Non-pigmented ciliary epithelial cell (primary cell): ENCODE results near the gene RPL32.
"Not testable (repeated sequence)": the region's sequence is repeated elsewhere in the genome, so short reads cannot be mapped to it uniquely, and the experiment has no call there.

Source experiments
- DNase-seq: peaks from one replicate; pipeline ENCODE4 v3.0.0-alpha.2; 2010; ENCODE audit warnings: low read depth

The RPL32 gene

DNA sequence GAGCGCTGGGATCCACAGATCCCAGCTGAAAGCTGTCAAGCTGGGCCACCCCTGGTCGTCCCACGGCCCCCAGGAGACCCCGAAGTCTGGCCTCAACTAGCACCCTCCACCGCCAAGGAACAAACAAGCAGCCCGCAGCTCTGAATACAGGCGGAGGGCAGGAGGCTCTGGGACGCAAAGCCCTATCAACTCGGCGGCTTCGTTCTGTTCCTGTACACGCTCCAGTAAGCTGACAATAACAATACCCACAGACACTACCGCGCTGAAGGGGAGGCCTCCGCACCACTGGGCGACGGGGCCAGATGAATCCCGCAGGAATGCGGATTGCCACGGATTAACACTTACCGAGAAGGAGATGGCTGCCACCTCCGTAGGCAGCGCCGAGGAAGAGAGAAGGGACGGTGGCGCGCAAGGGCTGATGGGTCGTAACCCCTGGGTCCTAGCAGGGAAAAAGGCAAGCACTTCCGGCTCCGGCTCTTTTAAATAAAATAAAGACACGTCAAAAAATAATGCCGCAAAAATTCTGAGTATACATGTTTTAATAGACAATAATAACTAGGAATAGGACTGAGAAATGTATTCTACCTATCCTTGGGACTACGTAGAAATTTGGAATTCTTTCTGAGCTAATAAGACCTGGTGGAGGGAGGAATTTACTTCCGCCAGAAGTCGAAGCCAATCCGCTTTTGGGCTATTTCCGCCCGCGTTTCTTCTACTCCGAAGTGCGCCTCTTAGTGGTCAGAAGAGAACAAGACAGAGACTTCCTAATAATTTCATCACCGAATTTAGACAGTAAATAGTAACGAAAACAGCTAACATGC, at the start of gene RPL32:
Gene RPL32 (minus strand): TSS at position 417 of the 821 bp plus-strand sequence. CDS start 1,328 bp downstream, outside the sequence.
- peak; percentile 88 for DNase-seq

DNA sequence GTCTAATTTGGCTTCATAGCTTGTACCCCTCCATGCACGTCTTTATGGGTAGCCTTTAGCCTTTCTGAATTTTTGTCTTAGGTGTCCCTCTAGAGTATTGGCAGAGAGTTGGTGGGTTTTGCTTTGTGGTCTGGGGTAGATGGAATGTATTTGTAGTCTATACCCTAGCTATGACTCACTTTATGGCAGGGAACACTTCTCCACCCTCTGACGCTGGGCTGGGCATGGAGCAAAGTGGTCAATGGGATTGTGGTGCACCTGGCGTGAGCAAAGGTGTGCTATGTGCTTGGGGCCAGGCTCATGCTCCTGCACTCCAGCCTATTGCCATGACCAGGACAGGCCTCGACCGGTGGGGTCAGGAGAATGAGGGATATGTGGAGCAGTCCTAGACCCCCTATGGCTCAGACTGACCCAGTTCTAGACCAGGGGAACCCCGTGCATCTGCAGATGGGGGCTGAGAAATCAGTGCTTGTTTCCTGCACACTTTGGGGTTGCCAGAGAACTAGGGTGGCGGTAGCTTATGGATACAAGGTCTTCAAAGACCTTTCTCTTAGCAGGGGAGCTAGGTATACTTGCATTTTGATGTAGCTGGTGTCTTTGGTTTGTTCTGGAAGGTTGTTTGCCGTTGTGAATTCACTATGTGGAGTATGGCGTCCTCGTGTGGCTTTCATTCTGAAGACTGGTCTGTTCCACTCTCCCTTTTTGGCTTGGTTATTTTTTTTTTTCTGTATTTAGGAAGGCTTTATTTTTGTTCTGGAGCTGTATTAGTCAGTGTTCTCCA, 49.4 kb upstream of the RPL32 start:
- DNase-seq: no peak

GRCh38 chr3:12886736-12887135, 45.4 kb upstream of the RPL32 start:
- no peak for DNase-seq

- DNase-seq: no peak
These were observed 44.8 kb upstream of the RPL32 start for GRCh38 chr3:12886106-12886679.

GRCh38 chr3:12885583-12885930, 44.2 kb upstream of the RPL32 start:
- no peak for DNase-seq

- DNase-seq: no peak
These were observed 43.6 kb upstream of the RPL32 start for GRCh38 chr3:12884790-12885582.

- DNase-seq: no peak
These were observed 42.9 kb upstream of the RPL32 start for GRCh38 chr3:12884186-12884680.

- no peak for DNase-seq
These were observed 41.3 kb upstream of the RPL32 start for GRCh38 chr3:12882336-12883310.

GRCh38 chr3:12881858-12882257, 40.5 kb upstream of the RPL32 start:
- DNase-seq: not testable (repeated sequence)

GRCh38 chr3:12879191-12879815, 37.9 kb upstream of the RPL32 start:
- no peak for DNase-seq

- not testable (repeated sequence) for DNase-seq
These were observed 37.4 kb upstream of the RPL32 start for GRCh38 chr3:12878758-12879157.

DNA sequence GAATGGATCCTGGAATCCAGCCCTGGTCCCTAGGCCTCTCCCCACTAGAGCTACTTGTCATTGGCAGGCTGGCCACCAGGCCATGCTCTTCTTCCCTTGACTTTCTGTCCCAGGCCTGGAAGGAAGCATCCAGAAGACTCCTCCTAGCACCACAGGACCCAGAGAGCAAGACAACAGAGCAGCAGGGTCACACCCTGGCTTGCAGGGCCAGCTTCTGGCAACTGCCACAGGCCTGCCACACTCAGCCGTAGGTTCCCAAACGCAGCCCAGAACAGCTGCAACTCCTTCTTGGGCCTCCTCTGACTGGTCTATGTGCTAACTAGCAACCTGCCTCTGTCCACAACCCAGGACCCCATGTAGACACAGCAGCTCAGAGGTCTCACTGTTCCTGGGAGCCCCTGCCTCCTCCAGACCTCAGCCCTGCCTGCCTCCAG, 36.8 kb upstream of the RPL32 start:
- DNase-seq: no peak

DNA sequence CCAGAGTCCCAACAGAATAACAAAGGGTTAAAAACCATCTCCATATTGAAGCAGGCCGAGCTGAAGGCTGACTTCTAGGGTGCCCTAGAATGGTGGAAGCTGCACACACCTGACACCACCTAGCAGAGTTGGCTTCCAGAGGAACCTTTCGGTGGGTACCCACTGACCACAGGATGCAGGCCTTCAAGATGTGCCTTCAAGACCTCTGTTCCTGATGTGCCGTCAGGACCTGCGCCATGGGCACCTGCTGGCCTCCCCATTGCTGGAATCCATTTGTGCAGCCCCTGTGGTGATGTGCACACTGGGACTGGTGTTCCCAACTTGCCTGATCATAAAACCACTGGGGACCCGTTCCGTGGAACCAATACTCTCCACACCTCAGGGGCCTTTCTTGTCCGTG, 35.7 kb upstream of the RPL32 start:
- DNase-seq: no peak

DNA sequence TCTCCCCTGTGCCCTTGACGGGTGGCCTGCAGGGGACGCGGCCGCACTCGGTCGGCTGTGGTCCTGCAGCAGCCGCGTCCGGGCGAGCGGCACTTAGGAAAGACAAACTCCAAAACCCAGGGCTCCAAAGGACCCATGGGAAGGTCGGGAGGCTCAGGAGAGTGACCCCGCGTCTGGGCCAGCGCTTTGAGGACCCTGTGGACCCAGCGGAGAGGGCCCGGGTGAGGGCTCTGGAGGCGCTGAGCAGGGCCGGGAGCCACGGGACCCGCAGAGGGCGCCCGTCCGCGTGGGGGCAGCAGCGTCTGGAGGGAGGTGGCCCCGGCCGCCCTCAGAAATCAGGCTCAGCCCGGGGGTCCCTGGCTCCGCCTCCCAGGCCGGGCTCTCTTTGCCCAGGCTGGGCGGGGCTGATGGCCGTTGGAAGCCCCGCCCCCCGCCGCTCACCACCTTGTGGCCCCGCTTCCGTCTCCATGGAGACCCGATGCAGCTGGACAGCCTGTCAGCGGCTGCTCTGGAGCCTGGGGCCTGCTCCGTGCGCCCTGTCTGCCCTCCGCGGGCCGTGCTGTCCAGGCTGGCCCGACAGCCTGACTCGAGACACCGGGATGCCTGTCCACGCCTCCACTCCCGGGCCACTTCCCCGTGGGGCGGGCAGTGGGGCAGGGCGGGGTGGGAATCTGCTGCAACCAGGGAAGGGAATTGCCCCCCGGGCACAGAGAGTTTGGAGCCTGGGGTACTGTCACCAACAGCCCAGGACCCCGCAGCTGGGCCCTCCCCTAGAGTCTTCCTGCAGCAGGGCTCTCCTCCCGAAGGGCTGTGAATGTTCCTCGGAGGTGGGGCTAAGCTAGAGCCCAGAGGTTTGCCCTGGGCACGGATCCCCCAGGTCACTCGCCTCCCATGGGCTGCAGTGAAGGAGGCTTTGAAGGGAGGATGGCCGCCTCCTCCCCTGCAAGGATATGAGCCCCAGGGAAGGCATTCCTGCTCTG, 34.8 kb upstream of the RPL32 start:
- no peak for DNase-seq

DNA sequence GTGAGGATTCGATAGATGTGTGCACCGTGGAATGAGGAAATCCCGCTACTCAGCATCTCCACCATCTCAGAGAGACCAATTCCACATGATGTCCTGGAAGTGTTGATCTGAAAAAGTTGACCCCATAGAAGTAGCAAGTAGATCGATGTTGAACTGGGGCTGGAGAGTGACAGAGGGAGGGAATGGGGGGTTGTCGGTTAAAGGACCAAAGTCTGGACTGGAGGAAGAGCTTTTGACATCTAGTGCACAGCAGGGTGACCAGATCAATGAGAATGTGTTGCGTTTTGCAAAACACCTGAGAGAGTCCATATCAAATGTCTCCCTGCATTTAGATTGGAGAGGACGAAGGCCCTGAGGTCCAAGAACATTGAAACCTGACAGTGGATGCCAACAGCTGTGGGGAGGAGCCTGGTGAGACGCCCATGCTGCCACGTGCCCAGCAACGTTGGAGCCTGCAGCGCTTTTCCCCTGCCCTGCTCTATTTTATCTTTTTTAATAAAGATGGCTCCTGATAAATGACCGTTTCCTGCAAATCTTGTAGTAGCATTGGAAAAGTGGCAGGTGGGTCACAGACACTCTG, 30.1 kb upstream of the RPL32 start:
- no peak for DNase-seq

GRCh38 chr3:12870942-12871341, 29.6 kb upstream of the RPL32 start:
- no peak for DNase-seq

DNA sequence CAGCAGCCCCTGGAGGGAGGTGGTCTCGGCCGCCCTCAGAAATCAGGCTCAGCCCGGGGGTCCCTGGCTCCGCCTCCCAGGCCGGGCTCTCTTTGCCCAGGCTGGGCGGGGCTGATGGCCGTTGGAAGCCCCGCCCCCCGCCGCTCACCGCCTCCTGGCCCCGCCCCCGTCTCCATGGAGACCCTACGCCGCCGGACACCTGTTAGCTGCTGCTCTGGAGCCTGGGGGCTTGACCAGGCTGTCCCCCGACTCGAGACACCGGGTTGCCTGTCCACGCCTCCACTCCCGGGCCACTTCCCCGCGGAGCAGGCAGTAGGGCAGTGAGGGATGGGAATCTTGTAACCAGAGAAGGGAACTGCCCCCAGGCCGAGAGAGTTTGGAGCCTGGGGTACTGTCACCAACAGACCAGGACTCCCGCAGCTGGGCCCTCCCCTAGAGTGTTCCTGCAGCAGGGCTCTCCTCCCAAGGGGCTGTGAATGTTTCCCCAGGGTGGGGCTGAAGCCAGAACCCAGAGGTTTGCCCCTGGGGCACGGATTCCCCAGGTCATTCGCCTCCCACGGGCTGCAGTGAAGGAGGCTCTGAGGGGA, 27.8 kb upstream of the RPL32 start:
- no peak for DNase-seq
